K562 (cell line): Measurements from ENCODE around the gene GADD45GIP1. TPM values are rescaled to one million over a fixed set of nuclear protein-coding genes. Genes with fewer than 3 reads are reported as not detected.
A peak's percentile ranks its signal among the peaks of the same experiment; 100 is the strongest.

ENCODE experiments used
- ATF3 ChIP-seq, 2 experiments: fragments of 450-650 bp in 1 of 2; sonication (generic) in 1 of 2; formaldehyde crosslinking in 1 of 2; IDR thresholded peaks in 1 of 2; conservative IDR thresholded peaks in 1 of 2; 2 replicates each; pipeline versions ENCODE4 v1.6.1 to v1.8.1; 2016 to 2023; ENCODE audit warnings: mild to moderate bottlenecking in 2 of 2, moderate library complexity in 2 of 2, inconsistent platforms in 1 of 2, missing genetic modification reagents in 1 of 2
- CTCF ChIP-seq, 3 experiments: IDR thresholded peaks in 2 of 3; conservative IDR thresholded peaks in 1 of 3; 2 replicates each; pipeline ENCODE4 v1.5.1; 2011 to 2012; ENCODE audit warnings: low read length in 3 of 3, mild to moderate bottlenecking in 3 of 3, control low read depth in 2 of 3, improper control_type of control experiment in 1 of 3, inconsistent platforms in 1 of 3, low read depth in 1 of 3, mixed read lengths in 1 of 3, moderate library complexity in 1 of 3; ENCODE audit not compliant: insufficient read depth in 2 of 3
- E2F5 ChIP-seq: sonication (generic); formaldehyde crosslinking; IDR thresholded peaks from 2 replicates; pipeline ENCODE4 v1.8.0; 2022; ENCODE audit warnings: mild to moderate bottlenecking, missing genetic modification reagents
- FOXP1 ChIP-seq: sonication (generic); formaldehyde crosslinking; IDR thresholded peaks from 2 replicates; pipeline ENCODE4 v1.8.0; 2022; ENCODE audit warnings: mild to moderate bottlenecking, missing genetic modification reagents
- HMGXB4 ChIP-seq: sonication (generic); formaldehyde crosslinking; IDR thresholded peaks from 2 replicates; pipeline ENCODE4 v1.8.1; 2023; ENCODE audit warnings: mild to moderate bottlenecking, missing genetic modification reagents
- HNRNPL ChIP-seq: fragments of 200-400 bp; formaldehyde crosslinking; IDR thresholded peaks from 2 replicates; pipeline ENCODE4 v1.6.1; 2017; ENCODE audit warnings: low read depth, mild to moderate bottlenecking, low read length
- PHF21A ChIP-seq: fragments of 450-650 bp; IDR thresholded peaks from 2 replicates; pipeline ENCODE4 v1.6.1; 2017; ENCODE audit warnings: low read depth, borderline replicate concordance
- POLR2H ChIP-seq: IDR thresholded peaks from 2 replicates; pipeline ENCODE4 v1.6.1; 2016; ENCODE audit warnings: missing genetic modification characterization, low read depth, mild to moderate bottlenecking, control low read depth, missing compliant biosample characterization, moderate library complexity
- PYGO2 ChIP-seq: fragments of 450-650 bp; IDR thresholded peaks from 2 replicates; pipeline ENCODE4 v1.6.1; 2016; ENCODE audit warnings: mild to moderate bottlenecking, missing genetic modification characterization, moderate library complexity, missing compliant biosample characterization
- SAP30 ChIP-seq: fragments of 200-600 bp; sonication (generic); IDR thresholded peaks from 2 replicates; pipeline ENCODE4 v1.6.1; 2012; ENCODE audit warnings: borderline replicate concordance, low read depth, mild to moderate bottlenecking, moderate library complexity, low read length, control low read depth, inconsistent platforms; ENCODE audit not compliant: insufficient read depth, poor library complexity, severe bottlenecking
- SIRT6 ChIP-seq: IDR thresholded peaks from one replicate; pipeline ENCODE4 v1.6.1; 2012; ENCODE audit warnings: low read depth, mild to moderate bottlenecking, control low read depth, inconsistent platforms, low read length, moderate library complexity
- THRB ChIP-seq: fragments of 450-650 bp; formaldehyde crosslinking; conservative IDR thresholded peaks from 2 replicates; pipeline ENCODE4 v1.4.0; 2022; ENCODE audit warnings: mild to moderate bottlenecking, missing genetic modification characterization
- ZHX1 ChIP-seq: fragments of 150-350 bp; conservative IDR thresholded peaks from 2 replicates; pipeline ENCODE4 v1.6.1; 2014; ENCODE audit warnings: low read length
- polyA plus RNA-seq, 8 experiments: library from polyadenylated mRNA; depleted of rRNA in 4 of 8; stranded (reverse) in 5 of 8; unstranded in 3 of 8; fragments of >200 nt; fragmentation: Nextera tagmentation in 2 of 8; fragmentation: Illumina TruSeq in 1 of 8; extraction: Ambion mirVana in 2 of 8; extraction: Trizol in 1 of 8; gene quantifications; 2 replicates each; pipeline versions ENCODE4 v1.2.1 to v1.2.3, GENCODE V29; 2011 to 2014; ENCODE audit warnings: inconsistent platforms in 1 of 8, missing spikeins in 1 of 8
- total RNA-seq, 7 experiments: library from RNA; depleted of rRNA in 6 of 7; stranded (reverse); fragments of >200 nt in 6 of 7; fragmentation: Illumina TruSeq in 2 of 7; extraction: Trizol in 2 of 7; gene quantifications; 2 replicates each; pipeline versions ENCODE4 v1.2.1 to v1.2.3, GENCODE V29; 2011 to 2021; ENCODE audit warnings: low replicate concordance in 1 of 7

GADD45GIP1 gene
- total and polyA plus RNA-seq, 9 of the 15 experiments (the other 6 are each of a cell fraction or from before 2014, with no cell fraction given), result 5.1 to 161 (median 29.2) TPM

GRCh38 chr19:12938779-12939601 lies 18.0 kb downstream of the GADD45GIP1 start (continued):
- TF ChIP-seq ATF3 (IDR thresholded peaks at IDR 0.05) (no peak), ATF3 (CRISPR knock-in tag; conservative IDR thresholded peaks at IDR 0.05) (peak; percentile 63), PYGO2 (tag) (no peak), POLR2H (tag) (peak; percentile 67), E2F5 (CRISPR knock-in tag) (0 out of 2 replicates have a peak, but pooled peaks have one; percentile 54), PHF21A (0 out of 2 replicates have a peak, but pooled peaks have one; percentile 6), HNRNPL (0 out of 2 replicates have a peak, but pooled peaks have one; percentile 0), FOXP1 (CRISPR knock-in tag) (peak; percentile 22; the same call in 1 of the 2 replicates), CTCF (IDR thresholded peaks at IDR 0.05 in 2 of 3, conservative IDR thresholded peaks at IDR 0.05 in 1 of 3; ENCODE audit: insufficient read depth in 2 of 3, low read depth in 1 of 3, low read length in 3 of 3) (peak in 2 of 3 experiments; percentile 42 to 65; a peak in 5 of 6 replicates), THRB (no peak), SAP30 (peak; percentile 84), ZHX1 (0 out of 2 replicates have a peak, but pooled peaks have one; percentile 11), HMGXB4 (CRISPR knock-in tag) (peak; percentile 27), SIRT6 (peak; percentile 60)
